Renal pelvis (tissue), 4 donors: ENCODE results near the gene PPP1CC. TPM values are rescaled to one million over a fixed set of nuclear protein-coding genes. Genes with fewer than 3 reads are reported as not detected.
A peak's percentile ranks its signal among the peaks of the same experiment; 100 is the strongest.

Experiments
- DNase-seq: peaks from one replicate; pipeline ENCODE4 v3.0.0-alpha.2; 2013
- polyA plus RNA-seq, 3 donors: library from polyadenylated mRNA; unstranded; fragments of 120-200 nt; gene quantifications; one replicate each; pipeline ENCODE4 v1.2.1, GENCODE V29; 2013; ENCODE audit not compliant: insufficient read length in 3 of 3

PPP1CC gene
- polyA plus RNA-seq, 3 donors = 165 to 175 (median 170) TPM

DNA sequence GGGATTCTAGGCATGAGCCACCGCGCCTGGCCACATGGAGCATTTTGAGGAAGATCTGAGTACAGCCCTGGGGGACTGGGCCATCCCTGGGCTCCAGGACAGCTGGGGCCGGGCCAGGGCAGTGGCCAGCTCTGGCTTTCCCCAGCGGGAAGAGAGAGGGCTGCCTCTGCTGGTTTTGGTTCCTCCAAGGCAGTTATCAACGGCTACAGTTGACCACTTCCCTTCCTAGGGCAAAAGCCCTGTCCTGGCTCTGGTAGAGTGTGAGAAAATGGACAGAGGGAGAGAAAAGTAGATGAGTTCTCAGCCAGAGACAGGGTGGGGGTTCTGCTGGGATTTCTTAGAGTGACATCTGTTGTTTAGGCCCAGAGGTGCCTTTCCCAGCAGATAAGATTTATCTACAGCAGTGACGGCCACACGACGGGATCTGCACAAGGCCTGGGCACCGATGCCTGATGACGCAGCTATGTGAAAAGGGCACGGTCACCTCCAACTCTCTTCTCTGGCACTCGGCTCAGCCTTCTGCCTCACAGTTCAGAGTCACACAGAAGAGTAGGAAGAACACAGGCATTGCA lies 48.3 kb downstream of the PPP1CC start:
- DNase-seq = no peak

DNA sequence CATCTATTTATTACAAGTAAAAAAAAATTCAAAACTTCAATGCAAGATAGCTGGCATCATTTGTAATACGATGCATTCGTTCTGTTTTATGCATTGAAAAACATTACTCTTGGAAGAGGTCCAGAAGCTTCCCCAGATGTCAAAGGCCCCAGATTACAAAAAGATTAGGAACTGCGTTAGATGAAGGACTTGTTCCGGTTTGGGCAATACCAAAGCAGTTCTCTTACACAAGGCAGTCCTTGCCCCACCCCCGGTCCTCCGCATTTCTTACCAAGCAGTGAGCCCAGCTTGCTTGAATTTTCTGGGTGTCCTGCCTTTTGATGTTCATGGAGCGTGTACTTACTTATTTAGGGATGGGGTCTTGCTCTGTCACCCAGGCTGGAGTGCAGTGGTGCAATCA lies 49.0 kb downstream of the PPP1CC start:
- DNase-seq = no peak

GRCh38 chr12:110690127-110690430 lies 52.6 kb downstream of the PPP1CC start:
- no peak for DNase-seq

DNA sequence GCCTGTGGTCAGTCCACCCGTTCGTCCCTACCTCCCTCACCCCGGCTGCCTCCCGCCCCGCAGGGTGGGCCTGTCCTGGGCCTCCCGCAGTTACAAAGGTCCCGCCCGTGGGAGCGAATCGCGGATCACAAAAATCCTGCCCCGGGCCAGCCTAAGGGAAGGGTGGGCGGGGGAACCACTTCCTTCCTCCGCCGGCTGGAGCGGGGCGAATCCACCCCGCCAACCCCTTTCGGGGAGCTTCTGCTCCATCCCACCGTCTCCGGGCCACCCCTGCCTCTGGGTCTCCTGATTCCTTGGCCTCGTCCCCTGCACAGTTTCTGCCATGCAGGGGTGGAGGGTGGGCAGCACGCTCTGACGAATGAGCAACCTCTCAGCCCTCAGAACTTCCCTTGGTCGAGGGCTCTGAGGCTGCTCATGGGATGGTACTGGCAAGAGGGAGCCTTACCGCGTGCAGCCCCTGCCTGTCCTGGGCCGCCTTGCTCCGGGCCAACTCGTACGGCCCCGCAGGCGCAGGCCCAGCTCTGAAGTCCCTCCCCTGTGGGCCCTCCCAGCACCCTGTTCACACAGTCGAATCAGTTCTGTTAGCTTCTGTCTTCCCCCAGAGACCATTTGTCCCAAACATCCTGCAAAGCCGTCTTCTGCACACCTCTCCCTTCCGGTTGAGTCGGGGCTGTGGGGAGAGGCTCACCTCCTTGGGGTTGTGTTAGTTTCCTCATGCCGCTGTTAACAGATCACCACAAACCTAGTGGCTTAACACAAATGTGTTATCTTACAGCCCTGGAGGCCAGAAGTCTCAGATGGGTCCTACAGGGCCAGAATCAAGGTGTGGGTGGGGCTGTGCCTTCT lies 53.2 kb downstream of the PPP1CC start:
- peak; percentile 41 for DNase-seq

GRCh38 chr12:110688446-110689280 lies 54.0 kb downstream of the PPP1CC start, which contains the start of gene HVCN1:
Gene HVCN1, minus strand, starts transcription at chr12:110689115. Its CDS starts 5,870 bp downstream, at chr12:110683245.
- DNase-seq = peak; percentile 28

DNA sequence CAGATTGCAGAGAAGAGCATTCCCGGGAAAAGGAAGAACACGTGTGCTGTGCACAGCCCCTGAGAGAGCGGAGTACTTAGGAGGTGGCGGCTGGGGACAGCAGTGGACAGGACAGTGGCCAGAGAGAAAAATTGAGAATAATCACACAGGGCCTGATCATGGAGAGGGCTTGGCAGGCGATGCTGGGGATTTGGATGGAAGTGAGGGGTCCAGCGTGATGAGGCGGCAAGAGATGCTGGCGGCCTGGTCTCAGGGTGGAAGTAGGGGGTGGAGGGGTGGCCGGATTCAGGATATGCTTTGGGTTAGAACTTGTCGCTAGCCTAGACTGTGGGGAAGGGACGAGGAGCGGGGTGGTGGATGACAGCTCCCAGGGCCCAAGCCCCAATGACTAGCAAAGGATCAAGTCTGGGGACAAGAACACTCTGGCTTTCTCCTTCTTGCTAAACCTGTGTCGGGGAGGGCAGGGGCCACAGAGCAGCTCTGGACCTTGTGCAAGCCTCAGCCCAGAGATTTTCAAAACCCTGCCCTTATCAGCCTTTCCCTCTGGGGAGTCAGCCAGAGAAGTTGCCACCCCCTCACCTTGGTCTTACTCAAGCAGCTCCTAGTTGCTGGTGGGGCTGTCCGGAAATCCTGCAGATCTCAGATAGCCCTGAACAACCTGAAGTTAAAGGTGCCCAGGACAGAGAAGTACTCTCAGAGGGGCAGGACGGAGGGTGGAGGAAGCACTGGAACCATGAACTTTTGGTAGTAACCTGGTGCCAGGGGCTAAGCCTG lies 55.1 kb downstream of the PPP1CC start:
- no peak for DNase-seq

DNA sequence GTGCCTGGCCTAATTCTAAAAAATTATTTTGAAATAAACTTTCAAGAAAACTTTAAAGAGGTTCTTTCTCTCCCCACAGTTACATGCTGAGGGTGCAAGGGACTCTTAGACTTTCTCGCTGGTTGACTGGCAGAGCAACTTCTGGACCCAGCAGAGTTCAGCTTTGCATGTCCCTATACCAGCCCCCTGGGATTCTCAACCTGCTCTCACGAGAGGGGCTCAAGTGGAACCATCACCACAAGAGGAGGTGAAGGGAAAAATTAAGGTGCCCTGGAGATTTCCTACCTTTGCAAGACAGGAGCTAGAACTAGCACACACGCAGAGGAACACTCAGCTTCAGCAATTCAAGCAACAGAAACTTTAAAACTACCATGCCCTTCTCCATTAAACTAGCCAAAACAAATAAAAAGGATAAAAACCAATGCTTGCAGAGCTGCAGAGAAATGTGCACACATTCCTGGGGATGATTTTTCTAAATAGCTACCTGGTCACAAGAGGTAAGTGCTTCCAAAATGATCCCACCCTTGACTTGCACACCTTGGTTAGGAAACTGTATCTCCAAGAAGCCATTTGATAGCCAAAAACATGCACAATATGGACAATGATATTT lies 56.3 kb downstream of the PPP1CC start:
- no peak for DNase-seq

GRCh38 chr12:110684312-110684836 lies 58.3 kb downstream of the PPP1CC start:
- DNase-seq = no peak

GRCh38 chr12:110683888-110684287 lies 58.8 kb downstream of the PPP1CC start:
- DNase-seq = no peak

- DNase-seq = no peak
Measured at GRCh38 chr12:110680032-110680431, 62.7 kb downstream of the PPP1CC start.

GRCh38 chr12:110679201-110679600 lies 63.5 kb downstream of the PPP1CC start:
- DNase-seq = no peak

- no peak for DNase-seq
Measured at GRCh38 chr12:110677982-110678381, 64.7 kb downstream of the PPP1CC start.

DNA sequence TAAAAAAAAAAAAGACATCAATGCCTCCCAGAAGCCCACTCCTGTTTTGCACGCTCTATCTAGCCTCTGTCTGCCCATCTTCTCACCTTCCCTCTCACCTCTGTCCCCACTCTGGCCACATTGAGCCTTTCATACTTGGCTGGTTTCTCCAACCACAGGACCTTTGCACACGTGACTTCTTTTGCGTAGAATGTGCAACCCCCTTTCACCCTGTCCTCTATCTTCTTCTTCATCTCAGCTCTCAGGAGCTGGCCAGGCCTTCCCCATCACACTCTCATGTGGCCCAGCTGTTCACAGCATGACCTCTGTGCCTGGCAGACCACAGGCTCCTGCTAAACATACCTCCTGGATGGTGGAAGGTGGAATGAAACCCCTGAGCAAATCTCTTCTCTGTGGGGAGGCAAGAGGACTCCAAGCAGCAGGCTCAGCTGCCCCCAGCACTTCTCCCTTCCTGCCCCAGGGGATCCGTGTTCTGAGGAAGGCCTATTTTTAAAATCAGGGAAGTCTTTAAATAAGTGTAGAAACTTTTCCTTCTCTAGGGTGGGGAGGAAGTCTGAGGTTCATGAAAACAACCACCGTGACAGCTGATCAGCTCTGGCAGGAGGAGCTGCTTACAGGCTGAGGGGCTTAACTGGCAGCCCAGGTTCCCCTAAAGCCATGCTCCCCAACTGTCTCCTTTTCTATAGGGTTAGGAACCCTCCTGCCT lies 65.3 kb downstream of the PPP1CC start:
- DNase-seq = no peak

GRCh38 chr12:110676171-110676570 lies 66.5 kb downstream of the PPP1CC start:
- DNase-seq = no peak

DNA sequence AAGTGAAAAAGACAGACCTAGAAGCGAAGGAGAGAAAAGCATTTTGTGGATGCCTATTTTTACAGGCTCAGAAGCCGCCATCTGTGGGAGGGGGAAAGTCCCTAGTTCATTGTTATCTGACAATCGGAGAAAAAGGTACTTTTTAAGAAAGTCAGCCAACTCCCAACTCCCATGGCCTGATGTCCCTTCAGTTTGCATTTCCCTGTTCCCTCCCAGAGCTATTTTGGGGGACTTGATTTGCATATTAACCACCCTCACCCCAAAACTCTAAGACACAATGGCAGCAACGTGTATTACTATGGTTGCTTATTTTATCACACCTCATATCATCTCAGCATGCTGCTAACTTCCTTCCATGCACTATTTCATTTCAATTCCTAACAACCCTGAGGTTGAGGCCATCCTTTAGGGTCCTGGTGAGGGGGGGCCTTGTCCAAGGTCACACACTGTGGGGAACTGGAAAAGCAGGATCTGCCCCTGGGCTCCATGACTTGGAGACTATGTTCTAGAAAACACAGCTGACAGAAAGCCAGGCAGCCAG lies 72.5 kb downstream of the PPP1CC start:
- no peak for DNase-seq

Other genes starting within 250 kb of the PPP1CC start
- 100 to 1,000 TPM; 123 to 154 (median 136) TPM for gene VPS29, start 240.8 kb downstream of the PPP1CC start, polyA plus RNA-seq
- gene RAD9B, start 240.6 kb downstream of the PPP1CC start, polyA plus RNA-seq = 1 to 10 TPM in 2 of 3 donors, under 1 TPM in 1; 0.83 to 1.7 (median 1.0) TPM
- 10 to 100 TPM; 17.7 to 20.9 (median 20.8) TPM for gene PPTC7, start 159.6 kb downstream of the PPP1CC start, polyA plus RNA-seq
- 100 to 1,000 TPM in 2 of 3 donors, 10 to 100 TPM in 1; 73.3 to 119 (median 106) TPM for gene TCTN1, start 128.8 kb downstream of the PPP1CC start, polyA plus RNA-seq
- gene HVCN1, start 53.8 kb downstream of the PPP1CC start, polyA plus RNA-seq = 10 to 100 TPM in 1 of 3 donors, 1 to 10 TPM in 2; 9.8 to 10.2 (median 9.8) TPM
- not detected for gene CCDC63, start 104.1 kb upstream of the PPP1CC start, polyA plus RNA-seq
- gene MYL2, start 177.7 kb upstream of the PPP1CC start, polyA plus RNA-seq = under 1 TPM in 1 of 3 donors, not detected in 2; 0.47 TPM